HepG2 (cell line): Measurements from ENCODE around the gene AFTPH. TPM values are rescaled to one million over a fixed set of nuclear protein-coding genes. Genes with fewer than 3 reads are reported as not detected.

Experiments
- ATAC-seq: fragments of 200-7000 bp; cut with Tn5 transposase; 3 replicates; pipeline ENCODE4 v1.9.1; 2020; ENCODE audit warnings: mild to moderate bottlenecking, moderate library complexity
- BruUV-seq: library from RNA; stranded (reverse); fragments of 400-500 nt; replicated peaks from 2 replicates; lab custom pipeline; 2021; lab: Mats Ljungman, UMichigan
- CTCF ChIA-PET: fragments of 300-600 bp; formaldehyde crosslinking; extraction: SDS; loops from one replicate; lab custom pipeline; 2021; ENCODE audit warnings: low total read pairs, inconsistent platforms, low intra/inter-chr PET ratio; lab: Yijun Ruan, JAX
- POLR2A ChIA-PET: fragments of 350-600 bp; sonication (Branson Sonifier 250); formaldehyde crosslinking; loops from one replicate; lab custom pipeline; 2020; ENCODE audit warnings: antibody characterized with exemption, inconsistent platforms; lab: Yijun Ruan, JAX
- DNase-seq: peaks from one replicate; pipeline ENCODE4 v3.0.0-alpha.2; 2015; ENCODE audit warnings: low spot score
- FAIRE-seq: peaks from 3 replicates; lab custom pipeline; 2011; peaks lifted over from hg19 to GRCh38; lab: Jason Lieb, UNC
- H2AFZ ChIP-seq: one replicate; pipeline ENCODE4 v1.6.1; 2011; ENCODE audit warnings: low read length, inconsistent platforms
- H3K27ac ChIP-seq: fragments of 300-600 bp; 3 replicates; pipeline ENCODE4 v1.8.0; 2011; ENCODE audit warnings: mixed run types, mild to moderate bottlenecking, mixed read lengths, low read length, inconsistent platforms; ENCODE audit not compliant: insufficient read depth; ENCODE audit errors: extremely low read length
- H3K27me3 ChIP-seq, 2 experiments: fragments of 200-600 bp in 1 of 2; 2 replicates in 1 of 2; 3 replicates in 1 of 2; pipeline versions ENCODE4 v1.6.0 to v1.8.0; 2011; ENCODE audit warnings: low read length in 2 of 2, mild to moderate bottlenecking in 2 of 2, moderate library complexity in 2 of 2, inconsistent platforms in 1 of 2; ENCODE audit not compliant: insufficient read depth in 2 of 2, control insufficient read depth in 1 of 2
- H3K36me3 ChIP-seq, 2 experiments: fragments of 200-600 bp in 1 of 2; replicated peaks in 1 of 2; 2 replicates in 1 of 2; 3 replicates in 1 of 2; pipeline versions ENCODE4 v1.5.1 to v1.8.0; 2011; ENCODE audit warnings: low read length in 2 of 2, inconsistent platforms in 1 of 2; ENCODE audit not compliant: insufficient read depth in 2 of 2, control insufficient read depth in 1 of 2
- H3K4me1 ChIP-seq: 2 replicates; pipeline ENCODE4 v1.5.1; 2012; ENCODE audit warnings: low read length, inconsistent platforms; ENCODE audit not compliant: insufficient read depth
- H3K4me2 ChIP-seq: 2 replicates; pipeline ENCODE4 v1.6.0; 2011; ENCODE audit warnings: low read depth, low read length, inconsistent platforms
- H3K4me3 ChIP-seq, 3 experiments: fragments of 200-600 bp in 1 of 3; sonication (generic), shearing (Covaris generic) in 1 of 3; replicated peaks in 1 of 3; 2 replicates each; pipeline ENCODE4 v1.5.1; 2011 to 2016; ENCODE audit warnings: low read length in 3 of 3, inconsistent platforms in 2 of 3, low read depth in 2 of 3, mild to moderate bottlenecking in 2 of 3, control low read depth in 1 of 3, mixed read lengths in 1 of 3; ENCODE audit not compliant: insufficient read depth in 1 of 3
- H3K79me2 ChIP-seq: one replicate; pipeline ENCODE4 v1.6.1; 2011; ENCODE audit warnings: low read length, inconsistent platforms; ENCODE audit not compliant: insufficient read depth
- H3K9ac ChIP-seq: 2 replicates; pipeline ENCODE4 v1.6.0; 2011; ENCODE audit warnings: mild to moderate bottlenecking, low read depth, low read length, inconsistent platforms; ENCODE audit not compliant: insufficient read depth
- H3K9me3 ChIP-seq: 2 replicates; pipeline ENCODE4 v1.5.1; 2012; ENCODE audit warnings: mild to moderate bottlenecking, low read length
- H4K20me1 ChIP-seq: 2 replicates; pipeline ENCODE4 v1.6.0; 2011; ENCODE audit warnings: inconsistent platforms, mild to moderate bottlenecking, low read length, moderate library complexity; ENCODE audit not compliant: insufficient read depth
- AGO1 ChIP-seq: fragments of 200-400 bp; formaldehyde crosslinking; IDR thresholded peaks from 2 replicates; pipeline ENCODE4 v1.6.1; 2017; ENCODE audit warnings: mild to moderate bottlenecking, low read depth, low read length, moderate library complexity; ENCODE audit not compliant: poor library complexity, severe bottlenecking
- DR1 ChIP-seq: sonication (generic); formaldehyde crosslinking; IDR thresholded peaks from 2 replicates; pipeline ENCODE4 v1.8.0; 2021; ENCODE audit warnings: mild to moderate bottlenecking, missing genetic modification reagents, inconsistent platforms
- RAD21 ChIP-seq: fragments of 450-650 bp; formaldehyde crosslinking; IDR thresholded peaks from 2 replicates; pipeline ENCODE4 v1.5.0; 2020; ENCODE audit warnings: mild to moderate bottlenecking
- RFX3 ChIP-seq: IDR thresholded peaks from 2 replicates; pipeline ENCODE4 v1.6.1; 2016; ENCODE audit warnings: missing biosample characterization, missing genetic modification reagents
- SAP130 ChIP-seq: IDR thresholded peaks from 2 replicates; pipeline ENCODE4 v1.6.1; 2016; ENCODE audit warnings: low read depth
- SMC3 ChIP-seq: IDR thresholded peaks from 2 replicates; pipeline ENCODE4 v1.6.1; 2011; ENCODE audit warnings: low read length, improper control_type of control experiment
- STAG1 ChIP-seq: sonication (generic); formaldehyde crosslinking; IDR thresholded peaks from 2 replicates; pipeline ENCODE4 v1.4.0; 2020; ENCODE audit warnings: missing genetic modification reagents
- ZNF335 ChIP-seq: sonication (generic); formaldehyde crosslinking; IDR thresholded peaks from 2 replicates; pipeline ENCODE4 v1.4.0; 2020; ENCODE audit warnings: missing genetic modification reagents
- ZNF607 ChIP-seq: sonication (generic); formaldehyde crosslinking; IDR thresholded peaks from 2 replicates; pipeline ENCODE4 v1.5.1; 2020; ENCODE audit warnings: missing genetic modification reagents, mild to moderate bottlenecking, borderline replicate concordance
- ZNF772 ChIP-seq: sonication (generic); formaldehyde crosslinking; IDR thresholded peaks from 2 replicates; pipeline ENCODE4 v1.5.0; 2020; ENCODE audit warnings: mild to moderate bottlenecking, missing genetic modification reagents
- WGBS: methylation state at CpG from one replicate; pipeline ENCODE4 v1.1.6; 2017; ENCODE audit warnings: low lambda C conversion rate; 5-methylcytosine and 5-hydroxymethylcytosine counted together
- in situ Hi-C: cut with HindIII; loops from 2 replicates; pipeline ENCODE4 v1.10.0; 2017; ENCODE audit warnings: low pct_unique_long_range_greater_than_20kb; ENCODE audit not compliant: extremely low pct_ligation_motif_present
- intact Hi-C: fragments of 100-400 bp; cut with micrococcal nuclease; formaldehyde crosslinking; loops from one replicate; pipeline ENCODE4 v1.10.0; 2022; ENCODE audit not compliant: unreplicated experiment
- polyA plus RNA-seq, 8 experiments: library from polyadenylated mRNA; depleted of rRNA in 3 of 8; stranded (reverse) in 7 of 8; unstranded in 1 of 8; fragments of >200 nt; fragmentation: Illumina TruSeq in 4 of 8; extraction: Trizol in 4 of 8; gene quantifications; 2 replicates each; pipeline versions ENCODE4 v1.2.1 to v1.2.3, GENCODE V29; 2011 to 2016; ENCODE audit warnings: low read depth in 4 of 8, missing spikeins in 1 of 8, mixed read lengths in 1 of 8; ENCODE audit not compliant: insufficient read depth in 1 of 8
- total RNA-seq, 5 experiments: library from RNA; depleted of rRNA; stranded (reverse); fragments of >200 nt; fragmentation: Illumina TruSeq; extraction: Trizol; gene quantifications; 2 replicates each; pipeline ENCODE4 v1.2.3, GENCODE V29; 2016; ENCODE audit warnings: low read depth in 1 of 5
- TF ChIP-seq, protein P1 (sequence below): sonication (generic); formaldehyde crosslinking; IDR thresholded peaks from 2 replicates; pipeline ENCODE4 v1.5.0; 2020; ENCODE audit warnings: mild to moderate bottlenecking, missing genetic modification reagents, moderate library complexity
- TF ChIP-seq, protein P2 (sequence below): sonication (generic); formaldehyde crosslinking; conservative IDR thresholded peaks from 2 replicates; pipeline ENCODE4 v1.8.1; 2023; ENCODE audit warnings: missing genetic modification reagents

The AFTPH gene
- total and polyA plus RNA-seq, 2 of the 13 experiments (the other 11 are each of a cell fraction or from before 2014, with no cell fraction given): 27.5 to 36.8 TPM

DNA sequence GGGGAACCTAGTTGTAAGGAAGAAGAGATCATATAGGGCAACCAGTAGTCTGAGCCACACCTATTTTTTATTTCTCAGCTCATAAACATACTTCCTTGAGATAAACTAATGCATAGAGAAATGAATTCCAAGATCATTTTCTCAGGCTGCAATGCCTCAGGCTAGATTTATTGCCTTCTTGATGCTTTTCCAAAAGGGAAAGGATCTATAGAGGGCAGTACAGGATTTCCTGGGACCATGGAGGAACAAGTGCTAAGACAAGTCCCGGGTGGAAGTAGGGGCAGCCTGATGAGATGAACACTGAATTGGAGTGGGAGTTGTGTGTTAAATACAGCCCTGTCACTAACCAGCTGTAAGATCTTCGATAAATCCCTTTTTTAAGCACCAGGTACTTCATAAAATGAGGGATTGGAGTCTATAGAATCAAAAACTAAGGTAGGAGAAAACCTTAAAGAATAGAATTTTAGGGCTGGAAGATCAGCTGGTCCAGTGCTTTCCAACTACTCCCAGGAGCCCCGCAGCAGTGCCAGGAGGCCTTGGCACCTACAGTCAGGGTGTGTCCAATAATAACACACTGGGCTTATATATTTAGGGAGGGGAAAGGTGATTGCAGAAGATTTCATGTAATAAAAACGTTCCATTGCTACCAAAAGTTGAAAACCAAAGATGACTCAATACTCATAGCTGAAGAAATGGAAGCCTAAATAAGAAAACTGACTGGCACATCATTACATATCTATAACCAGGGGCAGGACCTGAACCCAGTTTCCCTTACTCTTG is 71.5 kb downstream of the AFTPH start:
- H3K4me1 ChIP-seq: peaks cover 12% of the 10 kb centered on the region
- H3K9ac ChIP-seq: no peak overlapping the region
- no peak for FAIRE-seq
- BruUV-seq: no TSS peak
- H3K4me3 ChIP-seq: no peak overlapping the region
- no peak overlapping the region for H2AFZ ChIP-seq
- H3K27ac ChIP-seq: no peak overlapping the region
- CTCF ChIA-PET: interaction anchor here (1.9 to 2.8 kb wide), 2 partner anchors 270 to 278 kb away, joined by 13 to 21 read pairs; no protein-coding TSS in a partner anchor
- peak; percentile 71 for ATAC-seq
- intact Hi-C loops: loop anchor here (1.0 kb wide), 1 partner anchor 278 kb away; no protein-coding TSS in a partner anchor
- WGBS: 21% methylated on average over 4 of the region's 4 CpGs
- H3K36me3 ChIP-seq: peaks cover 8 to 16% of the 10 kb centered on the region in 2 experiments
- H3K27me3 ChIP-seq: peaks cover 0 to 2% of the 10 kb centered on the region in 2 experiments; a peak in 1 of 5 replicates
- no peak overlapping the region for H3K4me2 ChIP-seq
- in situ Hi-C loops: no loop called here
- TF ChIP-seq AGO1: no peak
- TF ChIP-seq RFX3 (CRISPR knock-in tag): no peak
- TF ChIP-seq SMC3: peak; percentile 65
- peak; percentile 92 for TF ChIP-seq STAG1 (CRISPR knock-in tag)
- peak; percentile 12; the same call in 1 of the 2 replicates for TF ChIP-seq SAP130 (CRISPR knock-in tag)
- TF ChIP-seq DR1 (CRISPR knock-in tag): no peak
- no peak for TF ChIP-seq ZNF335
- TF ChIP-seq RAD21 (CRISPR knock-in tag): peak; percentile 45
- TF ChIP-seq, protein P1, sequence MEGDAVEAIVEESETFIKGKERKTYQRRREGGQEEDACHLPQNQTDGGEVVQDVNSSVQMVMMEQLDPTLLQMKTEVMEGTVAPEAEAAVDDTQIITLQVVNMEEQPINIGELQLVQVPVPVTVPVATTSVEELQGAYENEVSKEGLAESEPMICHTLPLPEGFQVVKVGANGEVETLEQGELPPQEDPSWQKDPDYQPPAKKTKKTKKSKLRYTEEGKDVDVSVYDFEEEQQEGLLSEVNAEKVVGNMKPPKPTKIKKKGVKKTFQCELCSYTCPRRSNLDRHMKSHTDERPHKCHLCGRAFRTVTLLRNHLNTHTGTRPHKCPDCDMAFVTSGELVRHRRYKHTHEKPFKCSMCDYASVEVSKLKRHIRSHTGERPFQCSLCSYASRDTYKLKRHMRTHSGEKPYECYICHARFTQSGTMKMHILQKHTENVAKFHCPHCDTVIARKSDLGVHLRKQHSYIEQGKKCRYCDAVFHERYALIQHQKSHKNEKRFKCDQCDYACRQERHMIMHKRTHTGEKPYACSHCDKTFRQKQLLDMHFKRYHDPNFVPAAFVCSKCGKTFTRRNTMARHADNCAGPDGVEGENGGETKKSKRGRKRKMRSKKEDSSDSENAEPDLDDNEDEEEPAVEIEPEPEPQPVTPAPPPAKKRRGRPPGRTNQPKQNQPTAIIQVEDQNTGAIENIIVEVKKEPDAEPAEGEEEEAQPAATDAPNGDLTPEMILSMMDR: peak; percentile 78
- TF ChIP-seq ZNF772: no peak
- no peak for TF ChIP-seq ZNF607 (CRISPR knock-in tag)
- TF ChIP-seq, protein P2, sequence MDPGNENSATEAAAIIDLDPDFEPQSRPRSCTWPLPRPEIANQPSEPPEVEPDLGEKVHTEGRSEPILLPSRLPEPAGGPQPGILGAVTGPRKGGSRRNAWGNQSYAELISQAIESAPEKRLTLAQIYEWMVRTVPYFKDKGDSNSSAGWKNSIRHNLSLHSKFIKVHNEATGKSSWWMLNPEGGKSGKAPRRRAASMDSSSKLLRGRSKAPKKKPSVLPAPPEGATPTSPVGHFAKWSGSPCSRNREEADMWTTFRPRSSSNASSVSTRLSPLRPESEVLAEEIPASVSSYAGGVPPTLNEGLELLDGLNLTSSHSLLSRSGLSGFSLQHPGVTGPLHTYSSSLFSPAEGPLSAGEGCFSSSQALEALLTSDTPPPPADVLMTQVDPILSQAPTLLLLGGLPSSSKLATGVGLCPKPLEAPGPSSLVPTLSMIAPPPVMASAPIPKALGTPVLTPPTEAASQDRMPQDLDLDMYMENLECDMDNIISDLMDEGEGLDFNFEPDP: no peak
- DNase-seq: peak; percentile 40
- no peaks in the 10 kb centered on the region for H3K79me2 ChIP-seq
- no peaks in the 10 kb centered on the region for H3K9me3 ChIP-seq
- POLR2A ChIA-PET: no interaction called here
- H4K20me1 ChIP-seq: no peaks in the 10 kb centered on the region
